IMR-90 (cell line): Measurements from ENCODE around the gene TMEM81. TPM values are rescaled to one million over a fixed set of nuclear protein-coding genes. Genes with fewer than 3 reads are reported as not detected.

Experiments used
- ATAC-seq: fragments of 200-7000 bp; cut with Tn5 transposase; 2 replicates; pipeline ENCODE4 v1.9.1; 2020; ENCODE audit warnings: low read depth, mild to moderate bottlenecking, moderate library complexity
- BruUV-seq: library from RNA; stranded (reverse); fragments of 400-500 nt; replicated peaks from 2 replicates; lab custom pipeline; 2021; lab: Mats Ljungman, UMichigan
- CTCF ChIA-PET: fragments of 300-600 bp; formaldehyde crosslinking; extraction: SDS; loops from one replicate; lab custom pipeline; 2021; ENCODE audit warnings: antibody characterized with exemption; lab: Yijun Ruan, JAX
- POLR2A ChIA-PET: fragments of 300-600 bp; sonication (Branson Sonifier 250); formaldehyde crosslinking; loops from one replicate; lab custom pipeline; 2022; ENCODE audit warnings: antibody characterized with exemption; ENCODE audit not compliant: unreplicated experiment; lab: Charles Lee
- DNase-seq: peaks from one replicate; pipeline ENCODE4 v3.0.0; 2013
- H2AFZ ChIP-seq: replicated peaks from 2 replicates; pipeline ENCODE3; 2013; ENCODE audit warnings: low read length, mild to moderate bottlenecking; ENCODE audit not compliant: poor library complexity
- H2AK5ac ChIP-seq: 2 replicates; pipeline ENCODE4 v1.6.1; 2013; ENCODE audit warnings: low read depth, low read length, inconsistent platforms
- H2AK9ac ChIP-seq: replicated peaks from 2 replicates; pipeline ENCODE3; 2013; ENCODE audit warnings: mild to moderate bottlenecking, low read depth, low read length, moderate library complexity; ENCODE audit not compliant: poor library complexity
- H2BK120ac ChIP-seq: 2 replicates; pipeline ENCODE4 v1.6.1; 2013; ENCODE audit warnings: low read depth, low read length, inconsistent platforms
- H2BK15ac ChIP-seq: 3 replicates; pipeline ENCODE4 v1.6.1; 2013; ENCODE audit warnings: low read depth, low read length, inconsistent platforms
- H2BK20ac ChIP-seq: 2 replicates; pipeline ENCODE4 v1.6.1; 2013; ENCODE audit warnings: low read depth, mild to moderate bottlenecking, inconsistent platforms, low read length, moderate library complexity
- H2BK5ac ChIP-seq: 2 replicates; pipeline ENCODE4 v1.6.1; 2013; ENCODE audit warnings: mild to moderate bottlenecking, low read depth, low read length, inconsistent platforms; ENCODE audit not compliant: poor library complexity, severe bottlenecking
- H3K14ac ChIP-seq: replicated peaks from 2 replicates; pipeline ENCODE4 v1.6.1; 2013; ENCODE audit warnings: low read depth, low read length, inconsistent platforms
- H3K18ac ChIP-seq: 2 replicates; pipeline ENCODE4 v1.6.1; 2013; ENCODE audit warnings: low read depth, low read length, control low read depth
- H3K23ac ChIP-seq: 2 replicates; pipeline ENCODE4 v1.6.1; 2013; ENCODE audit warnings: low read depth, low read length, inconsistent platforms
- H3K27ac ChIP-seq: 2 replicates; pipeline ENCODE4 v1.5.1; 2013; ENCODE audit warnings: mild to moderate bottlenecking, control low read depth, low read length; ENCODE audit not compliant: insufficient read depth
- H3K27me3 ChIP-seq: 2 replicates; pipeline ENCODE4 v1.6.1; 2013; ENCODE audit warnings: low read length; ENCODE audit not compliant: control insufficient read depth, insufficient read depth
- H3K36me3 ChIP-seq: 2 replicates; pipeline ENCODE4 v1.6.1; 2013; ENCODE audit warnings: low read length, mixed read lengths; ENCODE audit not compliant: control insufficient read depth, insufficient read depth
- H3K4ac ChIP-seq: 2 replicates; pipeline ENCODE4 v1.6.1; 2013; ENCODE audit warnings: low read depth, low read length, inconsistent platforms
- H3K4me1 ChIP-seq: 2 replicates; pipeline ENCODE4 v1.6.1; 2013; ENCODE audit warnings: low read length, mixed read lengths; ENCODE audit not compliant: control insufficient read depth, insufficient read depth
- H3K4me2 ChIP-seq: 2 replicates; pipeline ENCODE4 v1.6.1; 2013; ENCODE audit warnings: low read depth, mild to moderate bottlenecking, control low read depth, low read length, moderate library complexity
- H3K4me3 ChIP-seq: 2 replicates; pipeline ENCODE4 v1.5.1; 2013; ENCODE audit warnings: low read depth, mild to moderate bottlenecking, control low read depth, low read length, moderate library complexity; ENCODE audit not compliant: insufficient read depth
- H3K56ac ChIP-seq: 2 replicates; pipeline ENCODE4 v1.6.1; 2013; ENCODE audit warnings: low read length, inconsistent platforms; ENCODE audit not compliant: insufficient read depth; ENCODE audit errors: extremely low read depth
- H3K79me1 ChIP-seq, 2 experiments: 2 replicates each; pipeline ENCODE4 v1.6.1; 2013; ENCODE audit warnings: low read length in 2 of 2, inconsistent platforms in 1 of 2, low read depth in 1 of 2
- H3K9ac ChIP-seq: 2 replicates; pipeline ENCODE4 v1.6.1; 2013; ENCODE audit warnings: low read depth, low read length, control low read depth
- H3K9me1 ChIP-seq: 2 replicates; pipeline ENCODE4 v1.6.1; 2013; ENCODE audit warnings: low read length, inconsistent platforms; ENCODE audit not compliant: insufficient read depth
- H3K9me3 ChIP-seq: 2 replicates; pipeline ENCODE4 v1.6.1; 2013; ENCODE audit warnings: low read length; ENCODE audit not compliant: control insufficient read depth, insufficient read depth
- H4K20me1 ChIP-seq: 2 replicates; pipeline ENCODE4 v1.6.1; 2013; ENCODE audit warnings: low read length, inconsistent platforms; ENCODE audit not compliant: insufficient read depth
- H4K5ac ChIP-seq: 2 replicates; pipeline ENCODE4 v1.6.1; 2013; ENCODE audit warnings: mild to moderate bottlenecking, low read depth, low read length, control low read depth
- H4K8ac ChIP-seq, 2 experiments: 2 replicates each; pipeline ENCODE4 v1.6.1; 2013; ENCODE audit warnings: low read depth in 2 of 2, low read length in 2 of 2, control low read depth in 1 of 2, inconsistent platforms in 1 of 2
- H4K91ac ChIP-seq: 2 replicates; pipeline ENCODE4 v1.6.1; 2013; ENCODE audit warnings: low read depth, low read length, inconsistent platforms; ENCODE audit not compliant: insufficient read depth
- CEBPB ChIP-seq: IDR thresholded peaks from 2 replicates; pipeline ENCODE4 v1.6.1; 2012; ENCODE audit warnings: low read depth, low read length, improper control_type of control experiment
- MAZ ChIP-seq: IDR thresholded peaks from 2 replicates; pipeline ENCODE4 v1.6.1; 2012; ENCODE audit warnings: low read depth, mild to moderate bottlenecking, low read length, improper control_type of control experiment, moderate library complexity, borderline replicate concordance
- WGBS, 2 experiments: methylation state at CpG; one replicate each; pipeline versions ENCODE4 v1.1.5 to v1.1.7; 2013; ENCODE audit warnings: missing lambda C conversion rate in 2 of 2; ENCODE audit not compliant: insufficient read length in 1 of 2; ENCODE audit errors: extremely low coverage in 2 of 2; 5-methylcytosine and 5-hydroxymethylcytosine counted together
- dilution Hi-C: fragments of 300-500 bp; cut with HindIII; formaldehyde crosslinking; loops from one replicate; pipeline ENCODE4 v1.14.3; 2018; ENCODE audit warnings: low sequenced_read_pairs; ENCODE audit not compliant: unreplicated experiment
- in situ Hi-C: fragments of 300-500 bp; cut with MboI; formaldehyde crosslinking; loops from 3 replicates; pipeline ENCODE4 v1.14.3; 2019; ENCODE audit warnings: low sequenced_read_pairs, inconsistent platforms, mixed read lengths
- intact Hi-C: fragments of 100-400 bp; cut with micrococcal nuclease; formaldehyde crosslinking; loops from 2 replicates; pipeline ENCODE4 v1.10.0; 2022
- polyA plus RNA-seq, 3 experiments: library from polyadenylated mRNA; depleted of rRNA; stranded (reverse); fragments of >200 nt; gene quantifications; 2 replicates each; pipeline ENCODE4 v1.2.3, GENCODE V29; 2012; ENCODE audit warnings: low replicate concordance in 1 of 3
- total RNA-seq: library from RNA; depleted of rRNA; stranded (reverse); fragments of >200 nt; gene quantifications from 2 replicates; pipeline ENCODE4 v1.2.3, GENCODE V29; 2012

Gene TMEM81
- total and polyA plus RNA-seq, 2 of the 4 experiments (the other 2 are of a cell fraction) = 1.5 to 1.8 TPM

GRCh38 chr1:205091043-205091740 is 6.9 kb upstream of the TMEM81 start:
- peak; percentile 43 for ATAC-seq

More at GRCh38 chr1:205091043-205091740, 6.9 kb upstream of the TMEM81 start:
- peaks cover 4% of the 10 kb centered on the region; the same call in 1 of the 2 replicates for H3K4me1 ChIP-seq
- no peak overlapping the region for H2BK120ac ChIP-seq
- intact Hi-C loops = loop anchor here (10.0 kb wide), 1 partner anchor 546 kb away; no protein-coding TSS in a partner anchor
- no peak overlapping the region for H2BK5ac ChIP-seq
- H3K79me1 ChIP-seq = peaks cover 0 to 3% of the 10 kb centered on the region in 2 experiments; a peak in 1 of 4 replicates
- no peak overlapping the region for H4K5ac ChIP-seq
- in situ Hi-C loops = no loop called here
- peak; percentile 70 for TF ChIP-seq CEBPB
- no peak for TF ChIP-seq MAZ
- H3K56ac ChIP-seq = no peak overlapping the region
- no peak overlapping the region for H3K9ac ChIP-seq
- 0 out of 2 replicates have a peak, but pooled peaks cover 3% of the 10 kb centered on the region for H3K9me1 ChIP-seq
- H3K4me3 ChIP-seq = no peak overlapping the region
- no TSS peak for BruUV-seq
- no peak overlapping the region for H3K4ac ChIP-seq
- H2BK20ac ChIP-seq = no peak overlapping the region
- peak; percentile 38 for DNase-seq
- dilution Hi-C loops = no loop called here
- H3K36me3 ChIP-seq = peaks cover 19% of the 10 kb centered on the region
- H3K27me3 ChIP-seq = no peaks in the 10 kb centered on the region
- no peak overlapping the region for H2AK5ac ChIP-seq
- no peak overlapping the region for H3K23ac ChIP-seq
- H3K27ac ChIP-seq = no peak overlapping the region; the same call in 1 of the 2 replicates
- no peak overlapping the region for H2BK15ac ChIP-seq
- no peak overlapping the region for H4K8ac ChIP-seq
- ChIA-PET CTCF (no interaction called here), POLR2A (no interaction called here)
- WGBS, 2 experiments = 93% methylated on average over 3 of the region's 4 CpGs; no CpG with 5 or more reads in 1 of the 2 experiments
- no peak overlapping the region for H3K4me2 ChIP-seq
- H3K14ac ChIP-seq = no peak overlapping the region
- no peaks in the 10 kb centered on the region for H4K20me1 ChIP-seq
- H3K9me3 ChIP-seq = no peaks in the 10 kb centered on the region
- H4K91ac ChIP-seq = no peak overlapping the region
- H2AK9ac ChIP-seq = no peak overlapping the region
- no peak overlapping the region for H3K18ac ChIP-seq
- H2AFZ ChIP-seq = no peak overlapping the region
